ENCODE data around the gene ATRAID.

GRCh38 chr2:27205206-27205605 is 6.6 kb upstream of the ATRAID start:
- TF ChIP-seq, protein P1, sequence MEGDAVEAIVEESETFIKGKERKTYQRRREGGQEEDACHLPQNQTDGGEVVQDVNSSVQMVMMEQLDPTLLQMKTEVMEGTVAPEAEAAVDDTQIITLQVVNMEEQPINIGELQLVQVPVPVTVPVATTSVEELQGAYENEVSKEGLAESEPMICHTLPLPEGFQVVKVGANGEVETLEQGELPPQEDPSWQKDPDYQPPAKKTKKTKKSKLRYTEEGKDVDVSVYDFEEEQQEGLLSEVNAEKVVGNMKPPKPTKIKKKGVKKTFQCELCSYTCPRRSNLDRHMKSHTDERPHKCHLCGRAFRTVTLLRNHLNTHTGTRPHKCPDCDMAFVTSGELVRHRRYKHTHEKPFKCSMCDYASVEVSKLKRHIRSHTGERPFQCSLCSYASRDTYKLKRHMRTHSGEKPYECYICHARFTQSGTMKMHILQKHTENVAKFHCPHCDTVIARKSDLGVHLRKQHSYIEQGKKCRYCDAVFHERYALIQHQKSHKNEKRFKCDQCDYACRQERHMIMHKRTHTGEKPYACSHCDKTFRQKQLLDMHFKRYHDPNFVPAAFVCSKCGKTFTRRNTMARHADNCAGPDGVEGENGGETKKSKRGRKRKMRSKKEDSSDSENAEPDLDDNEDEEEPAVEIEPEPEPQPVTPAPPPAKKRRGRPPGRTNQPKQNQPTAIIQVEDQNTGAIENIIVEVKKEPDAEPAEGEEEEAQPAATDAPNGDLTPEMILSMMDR (IDR thresholded peaks at IDR 0.05; ENCODE audit: insufficient read depth, low read length): no peak
- TF ChIP-seq POLR2AphosphoS5 (IDR thresholded peaks at IDR 0.05; ENCODE audit: low read depth) (no peak), GABPA (IDR thresholded peaks at IDR 0.05; ENCODE audit: low read depth) (no peak)
